ENCODE measurements around the gene CLPTM1L.

DNA sequence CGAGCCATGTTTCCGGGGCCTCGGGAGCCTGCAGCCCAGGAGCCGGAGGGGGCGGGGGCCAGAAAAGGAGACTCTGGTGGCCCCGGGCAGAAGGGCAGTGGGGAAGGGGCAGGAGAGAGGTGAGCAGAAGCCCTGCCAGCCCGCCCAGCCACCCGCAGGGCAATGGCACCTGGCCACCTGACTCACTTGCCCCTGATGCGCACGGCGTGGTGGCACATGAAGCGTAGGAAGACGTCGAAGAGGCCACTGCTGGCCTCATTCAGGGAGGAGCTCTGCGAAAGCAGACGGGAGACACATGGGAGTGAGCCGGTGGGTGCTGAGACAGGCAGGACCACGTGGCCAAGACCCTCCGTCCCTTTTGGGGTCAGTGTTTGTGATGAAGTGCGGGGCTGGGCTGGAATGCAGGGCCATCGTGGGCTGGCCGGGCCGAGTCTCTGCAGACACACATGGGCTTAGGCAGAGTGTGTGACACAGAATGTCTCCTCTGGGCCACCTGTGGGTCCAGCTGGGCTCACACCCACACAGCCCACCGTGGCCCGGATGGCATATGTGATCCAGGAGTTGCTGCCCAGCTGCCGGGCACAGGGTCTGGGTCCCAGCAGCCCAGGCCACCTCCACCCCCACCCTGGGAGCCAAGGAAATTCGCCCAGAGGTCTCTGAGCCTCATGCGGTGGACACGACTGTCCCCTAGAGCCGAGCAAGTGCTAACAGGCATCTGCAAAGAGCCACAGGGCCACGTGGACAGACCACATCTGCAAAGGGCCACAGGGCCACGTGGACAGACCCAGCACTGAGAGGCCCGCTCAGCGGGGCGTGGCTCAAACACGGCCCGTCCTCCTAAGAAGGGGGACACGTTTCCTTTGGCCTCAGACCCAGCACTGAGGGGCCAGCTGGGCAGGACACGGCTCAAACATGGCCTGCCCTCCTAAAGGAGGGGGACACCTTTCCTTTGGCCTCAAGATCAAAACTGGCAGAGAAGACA, 73.7 kb downstream of the CLPTM1L start:
- TF ChIP-seq CTCF (IDR thresholded peaks at IDR 0.05) (no peak), POLR2A (IDR thresholded peaks at IDR 0.05) (no peak)
